Thoracic aorta (tissue), 2 donors: ENCODE results near the gene PCDH8. TPM values are rescaled to one million over a fixed set of nuclear protein-coding genes. Genes with fewer than 3 reads are reported as not detected.

Source experiments
- ATAC-seq: fragments of 150-250 bp; one replicate; pipeline ENCODE4 v1.8.0; 2017; ENCODE audit warnings: low read depth; ENCODE audit not compliant: insufficient number of reproducible peaks, low FRiP score
- DNase-seq: peaks from one replicate; pipeline ENCODE4 v3.0.0-alpha.2; 2020; ENCODE audit warnings: low spot score
- H3K27ac ChIP-seq, 2 donors: fragments of 200-600 bp; sonication (generic); 1 replicate in 1 of 2; 2 replicates in 1 of 2; pipeline ENCODE4 v1.5.1; 2016; ENCODE audit warnings: mild to moderate bottlenecking in 2 of 2, moderate library complexity in 2 of 2
- H3K27me3 ChIP-seq: fragments of 200-600 bp; sonication (generic); replicated peaks from 2 replicates; pipeline ENCODE4 v1.6.0; 2016; ENCODE audit warnings: mild to moderate bottlenecking; ENCODE audit not compliant: insufficient read depth
- H3K36me3 ChIP-seq: fragments of 200-600 bp; sonication (generic); one replicate; pipeline ENCODE4 v1.5.1; 2016
- H3K4me1 ChIP-seq, 2 donors: fragments of 200-600 bp; sonication (generic); 1 replicate in 1 of 2; 2 replicates in 1 of 2; pipeline versions ENCODE4 v1.5.1 to v1.6.0; 2016; ENCODE audit warnings: low read depth in 2 of 2, mild to moderate bottlenecking in 1 of 2; ENCODE audit not compliant: control insufficient read depth in 1 of 2
- H3K4me3 ChIP-seq: fragments of 200-600 bp; sonication (generic); 2 replicates; pipeline ENCODE4 v1.5.1; 2016; ENCODE audit warnings: mild to moderate bottlenecking
- H3K9me3 ChIP-seq: fragments of 200-600 bp; sonication (generic); 2 replicates; pipeline ENCODE4 v1.5.1; 2016
- total RNA-seq, 2 donors: library from RNA; depleted of rRNA; stranded (reverse); fragments of >200 nt; gene quantifications; one replicate each; pipeline versions ENCODE4 v1.1.0 to v1.2.3, GENCODE V29; 2016
- TF ChIP-seq, protein P1 (sequence below): fragments of 200-600 bp; sonication (generic); IDR thresholded peaks from one replicate; pipeline ENCODE4 v1.5.1; 2019; ENCODE audit warnings: antibody characterized with exemption

The PCDH8 gene, protein sequence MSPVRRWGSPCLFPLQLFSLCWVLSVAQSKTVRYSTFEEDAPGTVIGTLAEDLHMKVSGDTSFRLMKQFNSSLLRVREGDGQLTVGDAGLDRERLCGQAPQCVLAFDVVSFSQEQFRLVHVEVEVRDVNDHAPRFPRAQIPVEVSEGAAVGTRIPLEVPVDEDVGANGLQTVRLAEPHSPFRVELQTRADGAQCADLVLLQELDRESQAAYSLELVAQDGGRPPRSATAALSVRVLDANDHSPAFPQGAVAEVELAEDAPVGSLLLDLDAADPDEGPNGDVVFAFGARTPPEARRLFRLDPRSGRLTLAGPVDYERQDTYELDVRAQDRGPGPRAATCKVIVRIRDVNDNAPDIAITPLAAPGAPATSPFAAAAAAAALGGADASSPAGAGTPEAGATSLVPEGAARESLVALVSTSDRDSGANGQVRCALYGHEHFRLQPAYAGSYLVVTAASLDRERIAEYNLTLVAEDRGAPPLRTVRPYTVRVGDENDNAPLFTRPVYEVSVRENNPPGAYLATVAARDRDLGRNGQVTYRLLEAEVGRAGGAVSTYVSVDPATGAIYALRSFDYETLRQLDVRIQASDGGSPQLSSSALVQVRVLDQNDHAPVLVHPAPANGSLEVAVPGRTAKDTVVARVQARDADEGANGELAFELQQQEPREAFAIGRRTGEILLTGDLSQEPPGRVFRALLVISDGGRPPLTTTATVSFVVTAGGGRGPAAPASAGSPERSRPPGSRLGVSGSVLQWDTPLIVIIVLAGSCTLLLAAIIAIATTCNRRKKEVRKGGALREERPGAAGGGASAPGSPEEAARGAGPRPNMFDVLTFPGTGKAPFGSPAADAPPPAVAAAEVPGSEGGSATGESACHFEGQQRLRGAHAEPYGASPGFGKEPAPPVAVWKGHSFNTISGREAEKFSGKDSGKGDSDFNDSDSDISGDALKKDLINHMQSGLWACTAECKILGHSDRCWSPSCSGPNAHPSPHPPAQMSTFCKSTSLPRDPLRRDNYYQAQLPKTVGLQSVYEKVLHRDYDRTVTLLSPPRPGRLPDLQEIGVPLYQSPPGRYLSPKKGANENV
- total RNA-seq = not detected

DNA sequence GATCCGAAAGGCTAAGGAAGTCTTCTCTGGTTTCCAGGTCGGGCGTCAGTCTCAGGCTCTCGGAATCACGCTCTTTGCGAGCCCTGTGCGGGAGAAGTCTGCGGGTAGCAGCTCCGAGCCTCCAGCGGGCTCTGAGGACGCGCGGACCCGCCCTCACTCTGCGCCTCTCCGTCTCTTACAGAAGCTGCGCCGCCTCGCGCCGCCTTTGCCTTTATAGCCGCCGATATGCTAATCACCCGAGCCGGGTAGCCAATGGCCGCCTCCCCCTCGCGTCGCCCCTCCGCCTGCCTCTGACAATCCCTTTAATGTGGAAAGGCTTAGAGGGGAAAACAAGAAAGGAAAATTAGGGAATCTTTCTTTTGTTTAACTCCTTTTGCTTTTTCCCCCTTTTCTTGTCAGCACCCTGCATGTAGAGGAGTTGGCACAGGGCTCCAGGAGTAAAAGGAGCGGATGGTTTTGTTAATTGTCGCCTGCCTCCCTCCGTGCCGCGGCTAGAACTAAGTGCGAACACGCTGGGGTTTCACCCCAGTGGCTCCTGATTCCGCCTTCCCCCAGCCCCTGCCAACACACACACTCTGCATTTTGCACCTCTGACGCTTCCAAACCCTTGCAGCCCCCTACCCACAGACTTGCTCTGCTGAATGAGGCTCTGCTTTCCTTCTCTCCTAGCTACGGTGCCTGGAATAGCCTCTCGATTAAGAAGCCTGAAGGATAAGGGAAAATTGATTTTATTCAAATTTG, at the start of gene PCDH8:
Gene PCDH8, minus strand, starts transcription at position 186 of the 741 bp plus-strand sequence. CDS start 204 bp downstream, outside the sequence.
- DNase-seq (no peak), ATAC-seq (no peak)
- no peak within 1 kb of the TSS for H3K4me3 ChIP-seq
- no peak within 1 kb of the TSS for H3K27ac ChIP-seq
- TF ChIP-seq, protein P1, sequence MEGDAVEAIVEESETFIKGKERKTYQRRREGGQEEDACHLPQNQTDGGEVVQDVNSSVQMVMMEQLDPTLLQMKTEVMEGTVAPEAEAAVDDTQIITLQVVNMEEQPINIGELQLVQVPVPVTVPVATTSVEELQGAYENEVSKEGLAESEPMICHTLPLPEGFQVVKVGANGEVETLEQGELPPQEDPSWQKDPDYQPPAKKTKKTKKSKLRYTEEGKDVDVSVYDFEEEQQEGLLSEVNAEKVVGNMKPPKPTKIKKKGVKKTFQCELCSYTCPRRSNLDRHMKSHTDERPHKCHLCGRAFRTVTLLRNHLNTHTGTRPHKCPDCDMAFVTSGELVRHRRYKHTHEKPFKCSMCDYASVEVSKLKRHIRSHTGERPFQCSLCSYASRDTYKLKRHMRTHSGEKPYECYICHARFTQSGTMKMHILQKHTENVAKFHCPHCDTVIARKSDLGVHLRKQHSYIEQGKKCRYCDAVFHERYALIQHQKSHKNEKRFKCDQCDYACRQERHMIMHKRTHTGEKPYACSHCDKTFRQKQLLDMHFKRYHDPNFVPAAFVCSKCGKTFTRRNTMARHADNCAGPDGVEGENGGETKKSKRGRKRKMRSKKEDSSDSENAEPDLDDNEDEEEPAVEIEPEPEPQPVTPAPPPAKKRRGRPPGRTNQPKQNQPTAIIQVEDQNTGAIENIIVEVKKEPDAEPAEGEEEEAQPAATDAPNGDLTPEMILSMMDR = no peak
- peaks cover 22% of the 10 kb centered on the region for H3K27me3 ChIP-seq
- H3K36me3 ChIP-seq = no peaks in the 10 kb centered on the region
- no peaks in the 10 kb centered on the region for H3K9me3 ChIP-seq
- H3K4me1 ChIP-seq = peaks cover 13 to 23% of the 10 kb centered on the region in 2 donors

DNA sequence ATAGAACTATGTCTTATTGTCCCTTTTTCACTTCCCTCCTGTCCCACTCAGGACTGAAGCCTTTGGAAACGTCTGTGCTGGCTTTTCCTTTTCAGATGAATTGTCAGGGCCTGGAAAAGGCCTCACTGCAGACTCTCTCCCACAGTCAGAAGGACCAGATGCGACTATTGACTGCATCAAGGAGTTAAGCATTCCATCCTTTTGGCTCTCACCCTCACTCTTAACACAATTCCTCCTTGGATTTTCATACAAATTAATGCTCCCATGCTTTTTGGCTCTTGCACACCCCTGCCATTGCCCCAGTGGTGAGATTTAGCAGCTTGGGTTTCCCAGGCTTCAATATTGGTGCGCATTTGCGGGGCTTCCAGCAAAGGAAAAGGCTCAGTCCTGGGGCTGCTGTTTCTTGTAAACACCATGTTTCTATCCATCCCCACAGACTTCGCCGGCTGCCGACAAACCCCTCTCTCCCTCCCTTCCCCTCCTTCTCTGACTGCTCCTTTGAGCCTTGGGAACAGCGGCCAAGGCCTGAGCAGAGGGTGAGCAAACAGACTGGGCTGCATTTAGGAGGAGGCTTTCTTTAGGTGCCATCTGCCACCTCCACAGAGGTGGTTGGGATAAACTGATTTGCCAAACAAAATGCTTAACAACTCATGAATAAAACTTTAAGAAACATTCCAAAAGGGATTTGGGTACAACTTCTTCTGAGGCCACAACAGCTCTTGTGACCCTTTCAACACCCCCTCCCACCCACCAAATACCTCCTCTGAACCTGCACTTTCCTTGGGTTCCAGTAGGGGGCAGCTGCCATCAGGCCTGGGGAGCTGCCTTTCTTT, 48.6 kb upstream of the PCDH8 start:
- TF ChIP-seq, protein P1 = peak; percentile 22
- no peaks in the 10 kb centered on the region for H3K36me3 ChIP-seq
- H3K27ac ChIP-seq = no peak overlapping the region
- H3K4me3 ChIP-seq = no peak overlapping the region
- no peak for ATAC-seq
- H3K27me3 ChIP-seq = no peaks in the 10 kb centered on the region
- H3K4me1 ChIP-seq = no peaks in the 10 kb centered on the region
- DNase-seq = no peak
- H3K9me3 ChIP-seq = no peaks in the 10 kb centered on the region

DNA sequence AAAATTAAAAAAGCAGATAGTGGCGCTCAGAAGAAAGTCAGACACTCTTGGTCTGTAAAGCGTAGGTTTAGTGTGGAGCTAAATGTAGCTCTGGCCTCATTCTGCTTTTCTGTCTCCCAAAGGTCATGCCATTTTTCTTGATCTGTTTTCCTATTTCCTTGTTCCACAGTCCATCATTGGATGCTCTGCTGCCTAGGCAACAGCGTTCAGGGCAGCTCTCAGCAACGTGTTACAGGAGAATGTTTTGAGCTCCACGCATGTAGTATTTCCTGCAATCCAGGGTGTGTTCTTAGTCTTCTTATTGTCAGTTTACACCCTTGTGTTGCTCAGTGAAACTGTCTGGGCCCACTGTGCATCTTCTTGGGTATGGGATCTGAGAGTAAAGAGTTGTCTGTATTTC, 46.0 kb upstream of the PCDH8 start:
- no peak overlapping the region for H3K4me3 ChIP-seq
- H3K9me3 ChIP-seq = no peaks in the 10 kb centered on the region
- H3K36me3 ChIP-seq = no peaks in the 10 kb centered on the region
- no peaks in the 10 kb centered on the region for H3K4me1 ChIP-seq
- no peak overlapping the region for H3K27ac ChIP-seq
- H3K27me3 ChIP-seq = no peaks in the 10 kb centered on the region
- ATAC-seq = no peak
- TF ChIP-seq, protein P1 = no peak
- no peak for DNase-seq

DNA sequence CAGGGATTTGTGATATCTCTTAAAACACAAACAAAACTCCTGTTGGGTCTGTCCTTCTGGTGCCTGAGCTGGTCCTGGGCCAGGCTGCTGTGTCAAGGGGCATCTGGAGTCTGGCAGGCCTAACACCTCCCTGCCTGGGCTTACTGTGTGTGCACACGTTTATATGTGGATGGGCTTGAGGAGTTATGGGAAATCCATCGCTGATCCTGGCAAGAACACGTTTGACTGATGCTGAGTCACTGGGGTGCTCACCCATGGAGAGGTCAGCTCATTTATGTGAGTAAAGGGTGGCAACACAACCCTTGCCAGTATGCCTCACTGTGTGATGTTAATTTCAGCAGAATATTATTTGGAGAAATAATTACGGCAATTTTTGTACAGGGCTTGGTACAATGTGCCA, 44.5 kb upstream of the PCDH8 start:
- H3K27me3 ChIP-seq = no peaks in the 10 kb centered on the region
- no peak for DNase-seq

More for the DNA sequence above, 44.5 kb upstream of the PCDH8 start:
- Histone ChIP-seq H3K27ac (no peak overlapping the region), H3K4me1 (peaks cover 0 to 10% of the 10 kb centered on the region in 2 donors), H3K4me3 (no peak overlapping the region), H3K36me3 (no peaks in the 10 kb centered on the region), H3K9me3 (no peaks in the 10 kb centered on the region)
- ATAC-seq = no peak
- TF ChIP-seq, protein P1 = no peak
